ENCODE measurements around the gene BRAF. TPM values are rescaled to one million over a fixed set of nuclear protein-coding genes. Genes with fewer than 3 reads are reported as not detected.

BRAF gene
- total and polyA plus RNA-seq, 4 donors: 4.1 to 55.5 (median 29.9) TPM

GRCh38 chr7:140911746-140912145, 13.0 kb downstream of the BRAF start:
- no peak overlapping the region for H3K4me3 ChIP-seq (ENCODE audit: low read length in 2 of 2)
- H3K27me3 ChIP-seq (ENCODE audit: control insufficient read depth in 1 of 2, insufficient read depth in 2 of 2, low read length in 1 of 2): no peaks in the 10 kb centered on the region
- no peaks in the 10 kb centered on the region for H3K36me3 ChIP-seq (ENCODE audit: control insufficient read depth in 1 of 2, insufficient read depth in 2 of 2, low read length in 1 of 2)
- 50 to 86% methylated on average over 1 of the region's 1 CpG for WGBS, 2 donors
- H3K27ac ChIP-seq (ENCODE audit: low read depth in 1 of 2, low read length in 2 of 2): no peak overlapping the region
- intact Hi-C loops (cut with DNase I): no loop called here
- H3K9me3 ChIP-seq (ENCODE audit: control insufficient read depth, low read length): no peaks in the 10 kb centered on the region
- no peak for DNase-seq
- H3K4me1 ChIP-seq (ENCODE audit: control insufficient read depth in 1 of 2, insufficient read depth in 2 of 2, low read length in 2 of 2): peaks cover 0 to 2% of the 10 kb centered on the region in 2 donors
- ATAC-seq (ENCODE audit: low FRiP score): no peak

- no peaks in the 10 kb centered on the region for H3K9me3 ChIP-seq (ENCODE audit: control insufficient read depth, low read length)
- no peak for DNase-seq
- no peaks in the 10 kb centered on the region for H3K27me3 ChIP-seq (ENCODE audit: control insufficient read depth in 1 of 2, insufficient read depth in 2 of 2, low read length in 1 of 2)
- H3K36me3 ChIP-seq (ENCODE audit: control insufficient read depth in 1 of 2, insufficient read depth in 2 of 2, low read length in 1 of 2): no peaks in the 10 kb centered on the region
- WGBS, 2 donors: 82 to 84% methylated on average over 5 of the region's 5 CpGs
- no peak for ATAC-seq (ENCODE audit: low FRiP score)
- no peak overlapping the region for H3K4me3 ChIP-seq (ENCODE audit: low read length in 2 of 2)
- H3K4me1 ChIP-seq (ENCODE audit: control insufficient read depth in 1 of 2, insufficient read depth in 2 of 2, low read length in 2 of 2): peaks cover 0 to 2% of the 10 kb centered on the region in 2 donors
- no peak overlapping the region for H3K27ac ChIP-seq (ENCODE audit: low read depth in 1 of 2, low read length in 2 of 2)
- intact Hi-C loops (cut with DNase I): no loop called here
Observed at GRCh38 chr7:140909476-140910161, 15.1 kb downstream of the BRAF start.

GRCh38 chr7:140908361-140908760, 16.4 kb downstream of the BRAF start:
- Histone ChIP-seq H3K27me3 (ENCODE audit: control insufficient read depth in 1 of 2, insufficient read depth in 2 of 2, low read length in 1 of 2) (no peaks in the 10 kb centered on the region), H3K4me3 (ENCODE audit: low read length in 2 of 2) (no peak overlapping the region), H3K9me3 (ENCODE audit: control insufficient read depth, low read length) (no peaks in the 10 kb centered on the region), H3K4me1 (ENCODE audit: control insufficient read depth in 1 of 2, insufficient read depth in 2 of 2, low read length in 2 of 2) (peaks cover 0 to 2% of the 10 kb centered on the region in 2 donors), H3K27ac (ENCODE audit: low read depth in 1 of 2, low read length in 2 of 2) (no peak overlapping the region), H3K36me3 (ENCODE audit: control insufficient read depth in 1 of 2, insufficient read depth in 2 of 2, low read length in 1 of 2) (no peaks in the 10 kb centered on the region)
- DNase-seq (no peak), ATAC-seq (ENCODE audit: low FRiP score) (no peak)
- 43 to 47% methylated on average over 2 of the region's 2 CpGs for WGBS, 2 donors
- intact Hi-C loops (cut with DNase I): no loop called here

GRCh38 chr7:140903741-140904480, 20.8 kb downstream of the BRAF start:
- 94 to 97% methylated on average over 4 of the region's 4 CpGs for WGBS, 2 donors

GRCh38 chr7:140902303-140902953, 22.3 kb downstream of the BRAF start:
- DNase-seq: no peak
- H3K27me3 ChIP-seq (ENCODE audit: control insufficient read depth in 1 of 2, insufficient read depth in 2 of 2, low read length in 1 of 2): no peaks in the 10 kb centered on the region
- no peak overlapping the region for H3K27ac ChIP-seq (ENCODE audit: low read depth in 1 of 2, low read length in 2 of 2)
- H3K9me3 ChIP-seq (ENCODE audit: control insufficient read depth, low read length): no peaks in the 10 kb centered on the region
- intact Hi-C loops (cut with DNase I): no loop called here
- ATAC-seq (ENCODE audit: low FRiP score): no peak
- no peaks in the 10 kb centered on the region for H3K4me1 ChIP-seq (ENCODE audit: control insufficient read depth in 1 of 2, insufficient read depth in 2 of 2, low read length in 2 of 2)
- WGBS, 2 donors: 92 to 93% methylated on average over 2 of the region's 2 CpGs
- no peak overlapping the region for H3K4me3 ChIP-seq (ENCODE audit: low read length in 2 of 2)
- H3K36me3 ChIP-seq (ENCODE audit: control insufficient read depth in 1 of 2, insufficient read depth in 2 of 2, low read length in 1 of 2): no peaks in the 10 kb centered on the region

More at GRCh38 chr7:140903741-140904480, 20.8 kb downstream of the BRAF start:
- no peak for ATAC-seq (ENCODE audit: low FRiP score)
- no peaks in the 10 kb centered on the region for H3K27me3 ChIP-seq (ENCODE audit: control insufficient read depth in 1 of 2, insufficient read depth in 2 of 2, low read length in 1 of 2)
- H3K9me3 ChIP-seq (ENCODE audit: control insufficient read depth, low read length): no peaks in the 10 kb centered on the region
- no peaks in the 10 kb centered on the region for H3K36me3 ChIP-seq (ENCODE audit: control insufficient read depth in 1 of 2, insufficient read depth in 2 of 2, low read length in 1 of 2)
- intact Hi-C loops (cut with DNase I): no loop called here
- no peak overlapping the region for H3K27ac ChIP-seq (ENCODE audit: low read depth in 1 of 2, low read length in 2 of 2)
- H3K4me3 ChIP-seq (ENCODE audit: low read length in 2 of 2): no peak overlapping the region
- no peak for DNase-seq
- H3K4me1 ChIP-seq (ENCODE audit: control insufficient read depth in 1 of 2, insufficient read depth in 2 of 2, low read length in 2 of 2): no peaks in the 10 kb centered on the region

- Histone ChIP-seq H3K4me1 (ENCODE audit: control insufficient read depth in 1 of 2, insufficient read depth in 2 of 2, low read length in 2 of 2) (no peaks in the 10 kb centered on the region), H3K27ac (ENCODE audit: low read depth in 1 of 2, low read length in 2 of 2) (no peak overlapping the region), H3K4me3 (ENCODE audit: low read length in 2 of 2) (no peak overlapping the region), H3K9me3 (ENCODE audit: control insufficient read depth, low read length) (no peaks in the 10 kb centered on the region), H3K36me3 (ENCODE audit: control insufficient read depth in 1 of 2, insufficient read depth in 2 of 2, low read length in 1 of 2) (no peaks in the 10 kb centered on the region), H3K27me3 (ENCODE audit: control insufficient read depth in 1 of 2, insufficient read depth in 2 of 2, low read length in 1 of 2) (no peaks in the 10 kb centered on the region)
- intact Hi-C loops (cut with DNase I): no loop called here
- DNase-seq: no peak
- ATAC-seq (ENCODE audit: low FRiP score): no peak
- 96 to 97% methylated on average over 4 of the region's 4 CpGs for WGBS, 2 donors
Observed at GRCh38 chr7:140901941-140902302, 22.8 kb downstream of the BRAF start.

GRCh38 chr7:140899883-140900282, 24.8 kb downstream of the BRAF start:
- no peak for DNase-seq
- no peak overlapping the region for H3K4me3 ChIP-seq (ENCODE audit: low read length in 2 of 2)
- no peak for ATAC-seq (ENCODE audit: low FRiP score)
- no peak overlapping the region for H3K27ac ChIP-seq (ENCODE audit: low read depth in 1 of 2, low read length in 2 of 2)
- WGBS, 2 donors: 72 to 84% methylated on average over 1 of the region's 1 CpG
- no peaks in the 10 kb centered on the region for H3K4me1 ChIP-seq (ENCODE audit: control insufficient read depth in 1 of 2, insufficient read depth in 2 of 2, low read length in 2 of 2)
- H3K9me3 ChIP-seq (ENCODE audit: control insufficient read depth, low read length): no peaks in the 10 kb centered on the region
- intact Hi-C loops (cut with DNase I): no loop called here
- H3K27me3 ChIP-seq (ENCODE audit: control insufficient read depth in 1 of 2, insufficient read depth in 2 of 2, low read length in 1 of 2): no peaks in the 10 kb centered on the region
- H3K36me3 ChIP-seq (ENCODE audit: control insufficient read depth in 1 of 2, insufficient read depth in 2 of 2, low read length in 1 of 2): no peaks in the 10 kb centered on the region

GRCh38 chr7:140898786-140899536, 25.8 kb downstream of the BRAF start:
- no peaks in the 10 kb centered on the region for H3K9me3 ChIP-seq (ENCODE audit: control insufficient read depth, low read length)
- 72 to 76% methylated on average over 3 of the region's 3 CpGs for WGBS, 2 donors
- H3K4me3 ChIP-seq (ENCODE audit: low read length in 2 of 2): no peak overlapping the region
- ATAC-seq (ENCODE audit: low FRiP score) (no peak), DNase-seq (no peak)
- no peaks in the 10 kb centered on the region for H3K27me3 ChIP-seq (ENCODE audit: control insufficient read depth in 1 of 2, insufficient read depth in 2 of 2, low read length in 1 of 2)
- no peaks in the 10 kb centered on the region for H3K36me3 ChIP-seq (ENCODE audit: control insufficient read depth in 1 of 2, insufficient read depth in 2 of 2, low read length in 1 of 2)
- H3K4me1 ChIP-seq (ENCODE audit: control insufficient read depth in 1 of 2, insufficient read depth in 2 of 2, low read length in 2 of 2): no peaks in the 10 kb centered on the region
- intact Hi-C loops (cut with DNase I): no loop called here
- H3K27ac ChIP-seq (ENCODE audit: low read depth in 1 of 2, low read length in 2 of 2): no peak overlapping the region

Measured in aorta (tissue), 5 donors.